Stimulated activated CD8-positive, alpha-beta memory T cell treated with anti-CD3 and anti-CD28 coated beads, Interleukin-12 subunit alpha, Interleukin-12 subunit beta, amount 100 ng/mL, for 24 hours (primary cell): ENCODE measurements around the gene LRP1B.

Experiments
- DNase-seq: peaks from one replicate; pipeline ENCODE4 v3.0.0-alpha.2; 2020; ENCODE audit errors: extremely low read depth

The LRP1B gene

GRCh38 chr2:141589314-141589713 is 541.5 kb downstream of the LRP1B start:
- no peak for DNase-seq

- no peak for DNase-seq
These were observed 543.8 kb downstream of the LRP1B start for GRCh38 chr2:141586985-141587384.

GRCh38 chr2:141582213-141582612 is 548.6 kb downstream of the LRP1B start:
- DNase-seq: no peak

GRCh38 chr2:141579071-141579470 is 551.7 kb downstream of the LRP1B start:
- DNase-seq: no peak

- DNase-seq: no peak
These were observed 560.2 kb downstream of the LRP1B start for GRCh38 chr2:141570474-141571131.

GRCh38 chr2:141569941-141570340 is 560.9 kb downstream of the LRP1B start:
- no peak for DNase-seq

GRCh38 chr2:141565597-141565996 is 565.2 kb downstream of the LRP1B start:
- DNase-seq: no peak

- no peak for DNase-seq
These were observed 570.1 kb downstream of the LRP1B start for GRCh38 chr2:141560723-141561122.

GRCh38 chr2:141557329-141558095 is 573.3 kb downstream of the LRP1B start:
- no peak for DNase-seq

- DNase-seq: no peak
These were observed 574.8 kb downstream of the LRP1B start for GRCh38 chr2:141555876-141556470.

- DNase-seq: no peak
These were observed 576.0 kb downstream of the LRP1B start for GRCh38 chr2:141554810-141555209.

- DNase-seq: no peak
These were observed 596.0 kb downstream of the LRP1B start for GRCh38 chr2:141534666-141535362.

- DNase-seq: no peak
These were observed 601.2 kb downstream of the LRP1B start for GRCh38 chr2:141529659-141530058.

GRCh38 chr2:141528990-141529389 is 601.8 kb downstream of the LRP1B start:
- no peak for DNase-seq

GRCh38 chr2:141526760-141527159 is 604.1 kb downstream of the LRP1B start:
- DNase-seq: no peak

- no peak for DNase-seq
These were observed 606.0 kb downstream of the LRP1B start for GRCh38 chr2:141524777-141525176.

- DNase-seq: no peak
These were observed 607.6 kb downstream of the LRP1B start for GRCh38 chr2:141523199-141523598.

- DNase-seq: no peak
These were observed 608.1 kb downstream of the LRP1B start for GRCh38 chr2:141522702-141523101.

GRCh38 chr2:141522048-141522447 is 608.8 kb downstream of the LRP1B start:
- no peak for DNase-seq

- DNase-seq: no peak
These were observed 610.9 kb downstream of the LRP1B start for GRCh38 chr2:141519906-141520305.

- DNase-seq: no peak
These were observed 612.9 kb downstream of the LRP1B start for GRCh38 chr2:141517852-141518421.
